K562 (cell line): ENCODE measurements around the gene TRIM38. TPM values are rescaled to one million over a fixed set of nuclear protein-coding genes. Genes with fewer than 3 reads are reported as not detected.
A peak's percentile ranks its signal among the peaks of the same experiment; 100 is the strongest.

ENCODE experiments used
- BACH1 ChIP-seq: fragments of 200-800 bp; sonication (Bioruptor generic); IDR thresholded peaks from 2 replicates; pipeline ENCODE4 v1.6.1; 2016; ENCODE audit warnings: missing genetic modification characterization, missing compliant biosample characterization
- BCL6 ChIP-seq: fragments of 250-450 bp; sonication (Bioruptor Pico); IDR thresholded peaks from 2 replicates; pipeline ENCODE4 v1.4.0; 2020
- C11orf30 ChIP-seq: fragments of 450-650 bp; IDR thresholded peaks from 2 replicates; pipeline ENCODE4 v1.6.1; 2016; ENCODE audit warnings: low read depth, mild to moderate bottlenecking
- EGR1 ChIP-seq: fragments of 450-650 bp; conservative IDR thresholded peaks from 2 replicates; pipeline ENCODE4 v1.6.1; 2017; ENCODE audit warnings: mild to moderate bottlenecking
- ELF1 ChIP-seq: fragments of 200-800 bp; sonication (Bioruptor generic); IDR thresholded peaks from 2 replicates; pipeline ENCODE4 v1.6.1; 2016; ENCODE audit warnings: missing genetic modification characterization, missing compliant biosample characterization
- ETV5 ChIP-seq: sonication (generic); formaldehyde crosslinking; IDR thresholded peaks from 2 replicates; pipeline ENCODE4 v1.4.0; 2020; ENCODE audit warnings: low read depth, mild to moderate bottlenecking, missing genetic modification reagents
- FUS ChIP-seq: fragments of 200-400 bp; formaldehyde crosslinking; optimal IDR thresholded peaks from 2 replicates; pipeline ENCODE3; 2017; ENCODE audit warnings: low read depth, low read length
- HDGF ChIP-seq: fragments of 450-650 bp; IDR thresholded peaks from 2 replicates; pipeline ENCODE4 v1.6.1; 2016
- HMG20A ChIP-seq: fragments of 450-650 bp; formaldehyde crosslinking; conservative IDR thresholded peaks from 2 replicates; pipeline ENCODE4 v1.4.0; 2020; ENCODE audit warnings: mild to moderate bottlenecking, mixed read lengths
- MEF2A ChIP-seq: IDR thresholded peaks from 2 replicates; pipeline ENCODE4 v1.6.1; 2011; ENCODE audit warnings: low read depth, mild to moderate bottlenecking, low read length, moderate library complexity; ENCODE audit not compliant: control insufficient read depth
- MTF1 ChIP-seq: fragments of 250-450 bp; sonication (Bioruptor Pico); IDR thresholded peaks from 2 replicates; pipeline ENCODE4 v1.9.0; 2021; ENCODE audit warnings: moderate library complexity, mild to moderate bottlenecking, inconsistent platforms, borderline replicate concordance
- RNF2 ChIP-seq: sonication (generic); IDR thresholded peaks from 2 replicates; pipeline ENCODE4 v1.6.1; 2016
- ZNF165 ChIP-seq: fragments of 250-450 bp; sonication (Bioruptor Pico); IDR thresholded peaks from 2 replicates; pipeline ENCODE4 v1.4.0; 2020; ENCODE audit warnings: borderline replicate concordance
- ZNF197 ChIP-seq: fragments of 200-800 bp; sonication (Bioruptor generic); IDR thresholded peaks from 2 replicates; pipeline ENCODE4 v1.6.1; 2016; ENCODE audit warnings: low read depth, missing genetic modification characterization, missing compliant biosample characterization
- ZNF57 ChIP-seq: fragments of 450-650 bp; formaldehyde crosslinking; IDR thresholded peaks from 2 replicates; pipeline ENCODE4 v1.4.0; 2020; ENCODE audit warnings: mild to moderate bottlenecking, moderate library complexity
- polyA plus RNA-seq, 8 experiments: library from polyadenylated mRNA; depleted of rRNA in 4 of 8; stranded (reverse) in 5 of 8; unstranded in 3 of 8; fragments of >200 nt; fragmentation: Nextera tagmentation in 2 of 8; fragmentation: Illumina TruSeq in 1 of 8; extraction: Ambion mirVana in 2 of 8; extraction: Trizol in 1 of 8; gene quantifications; 2 replicates each; pipeline versions ENCODE4 v1.2.1 to v1.2.3, GENCODE V29; 2011 to 2014; ENCODE audit warnings: inconsistent platforms in 1 of 8, missing spikeins in 1 of 8
- total RNA-seq, 7 experiments: library from RNA; depleted of rRNA in 6 of 7; stranded (reverse); fragments of >200 nt in 6 of 7; fragmentation: Illumina TruSeq in 2 of 7; extraction: Trizol in 2 of 7; gene quantifications; 2 replicates each; pipeline versions ENCODE4 v1.2.1 to v1.2.3, GENCODE V29; 2011 to 2021; ENCODE audit warnings: low replicate concordance in 1 of 7
- TF ChIP-seq, protein P1 (sequence below): sonication (generic); formaldehyde crosslinking; IDR thresholded peaks from 2 replicates; pipeline ENCODE4 v1.8.0; 2023; ENCODE audit warnings: mild to moderate bottlenecking, missing genetic modification reagents
- TF ChIP-seq, protein P2 (sequence below): sonication (generic); formaldehyde crosslinking; IDR thresholded peaks from 2 replicates; pipeline ENCODE4 v1.8.1; 2022; ENCODE audit warnings: missing genetic modification reagents
- TF ChIP-seq, protein P3 (sequence below), 2 experiments: fragments of 200-800 bp in 1 of 2; sonication (Bioruptor generic) in 1 of 2; sonication (generic) in 1 of 2; formaldehyde crosslinking in 1 of 2; IDR thresholded peaks in 1 of 2; conservative IDR thresholded peaks in 1 of 2; 2 replicates each; pipeline versions ENCODE4 v1.5.0 to v1.6.1; 2016 to 2020; ENCODE audit warnings: missing compliant biosample characterization in 1 of 2, missing genetic modification characterization in 1 of 2, missing genetic modification reagents in 1 of 2
- TF ChIP-seq, protein P4 (sequence below): sonication (generic); IDR thresholded peaks from 2 replicates; pipeline ENCODE4 v1.6.1; 2016

The TRIM38 gene
- total and polyA plus RNA-seq, 9 of the 15 experiments (the other 6 are each of a cell fraction or from before 2014, with no cell fraction given), result 1.7 to 6.7 (median 6.3) TPM

DNA sequence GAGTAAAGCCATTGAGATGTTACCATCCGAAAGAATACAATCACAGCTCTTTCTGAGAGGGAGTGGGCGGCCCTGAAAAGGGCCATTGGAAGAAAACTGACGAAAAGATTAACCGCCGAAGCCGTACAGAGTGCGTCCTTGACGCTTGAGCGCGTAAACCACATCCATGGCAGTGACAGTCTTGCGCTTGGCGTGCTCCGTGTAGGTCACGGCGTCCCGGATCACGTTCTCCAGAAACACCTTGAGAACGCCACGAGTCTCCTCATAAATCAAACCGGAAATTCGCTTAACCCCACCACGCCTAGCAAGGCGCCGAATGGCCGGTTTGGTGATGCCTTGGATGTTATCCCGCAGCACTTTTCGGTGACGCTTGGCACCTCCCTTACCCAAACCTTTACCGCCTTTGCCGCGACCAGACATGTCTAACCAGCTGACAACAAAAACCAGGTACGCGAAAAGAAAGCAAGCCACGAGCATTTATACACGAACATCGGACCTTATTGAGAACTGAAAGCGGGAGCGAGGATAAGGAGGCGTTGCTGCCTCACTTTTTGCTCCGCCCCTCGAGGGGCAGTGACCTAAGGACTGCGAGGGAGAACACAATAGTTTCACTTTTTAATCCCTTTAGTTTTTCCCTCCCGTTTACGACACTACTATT lies 64.4 kb downstream of the TRIM38 start (continued):
- TF ChIP-seq, protein P1, sequence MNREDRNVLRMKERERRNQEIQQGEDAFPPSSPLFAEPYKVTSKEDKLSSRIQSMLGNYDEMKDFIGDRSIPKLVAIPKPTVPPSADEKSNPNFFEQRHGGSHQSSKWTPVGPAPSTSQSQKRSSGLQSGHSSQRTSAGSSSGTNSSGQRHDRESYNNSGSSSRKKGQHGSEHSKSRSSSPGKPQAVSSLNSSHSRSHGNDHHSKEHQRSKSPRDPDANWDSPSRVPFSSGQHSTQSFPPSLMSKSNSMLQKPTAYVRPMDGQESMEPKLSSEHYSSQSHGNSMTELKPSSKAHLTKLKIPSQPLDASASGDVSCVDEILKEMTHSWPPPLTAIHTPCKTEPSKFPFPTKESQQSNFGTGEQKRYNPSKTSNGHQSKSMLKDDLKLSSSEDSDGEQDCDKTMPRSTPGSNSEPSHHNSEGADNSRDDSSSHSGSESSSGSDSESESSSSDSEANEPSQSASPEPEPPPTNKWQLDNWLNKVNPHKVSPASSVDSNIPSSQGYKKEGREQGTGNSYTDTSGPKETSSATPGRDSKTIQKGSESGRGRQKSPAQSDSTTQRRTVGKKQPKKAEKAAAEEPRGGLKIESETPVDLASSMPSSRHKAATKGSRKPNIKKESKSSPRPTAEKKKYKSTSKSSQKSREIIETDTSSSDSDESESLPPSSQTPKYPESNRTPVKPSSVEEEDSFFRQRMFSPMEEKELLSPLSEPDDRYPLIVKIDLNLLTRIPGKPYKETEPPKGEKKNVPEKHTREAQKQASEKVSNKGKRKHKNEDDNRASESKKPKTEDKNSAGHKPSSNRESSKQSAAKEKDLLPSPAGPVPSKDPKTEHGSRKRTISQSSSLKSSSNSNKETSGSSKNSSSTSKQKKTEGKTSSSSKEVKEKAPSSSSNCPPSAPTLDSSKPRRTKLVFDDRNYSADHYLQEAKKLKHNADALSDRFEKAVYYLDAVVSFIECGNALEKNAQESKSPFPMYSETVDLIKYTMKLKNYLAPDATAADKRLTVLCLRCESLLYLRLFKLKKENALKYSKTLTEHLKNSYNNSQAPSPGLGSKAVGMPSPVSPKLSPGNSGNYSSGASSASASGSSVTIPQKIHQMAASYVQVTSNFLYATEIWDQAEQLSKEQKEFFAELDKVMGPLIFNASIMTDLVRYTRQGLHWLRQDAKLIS, result peak; percentile 100
- TF ChIP-seq ZNF165 (CRISPR knock-in tag) (no peak), FUS (no peak), ZNF197 (CRISPR knock-in tag) (no peak), HDGF (no peak), RNF2 (peak; percentile 98), ETV5 (peak; percentile 84), ELF1 (tag) (no peak), C11orf30 (no peak; the same call in 1 of the 2 replicates), MTF1 (CRISPR knock-in tag) (no peak), HMG20A (CRISPR knock-in tag) (no peak), BACH1 (tag) (no peak), ZNF57 (CRISPR knock-in tag) (no peak), EGR1 (peak; percentile 51; the same call in 1 of the 2 replicates), BCL6 (no peak), MEF2A (0 out of 2 replicates have a peak, but pooled peaks have one; percentile 33)
- TF ChIP-seq, protein P2, sequence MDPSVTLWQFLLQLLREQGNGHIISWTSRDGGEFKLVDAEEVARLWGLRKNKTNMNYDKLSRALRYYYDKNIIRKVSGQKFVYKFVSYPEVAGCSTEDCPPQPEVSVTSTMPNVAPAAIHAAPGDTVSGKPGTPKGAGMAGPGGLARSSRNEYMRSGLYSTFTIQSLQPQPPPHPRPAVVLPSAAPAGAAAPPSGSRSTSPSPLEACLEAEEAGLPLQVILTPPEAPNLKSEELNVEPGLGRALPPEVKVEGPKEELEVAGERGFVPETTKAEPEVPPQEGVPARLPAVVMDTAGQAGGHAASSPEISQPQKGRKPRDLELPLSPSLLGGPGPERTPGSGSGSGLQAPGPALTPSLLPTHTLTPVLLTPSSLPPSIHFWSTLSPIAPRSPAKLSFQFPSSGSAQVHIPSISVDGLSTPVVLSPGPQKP (CRISPR knock-in tag), result no peak
- TF ChIP-seq, protein P3, sequence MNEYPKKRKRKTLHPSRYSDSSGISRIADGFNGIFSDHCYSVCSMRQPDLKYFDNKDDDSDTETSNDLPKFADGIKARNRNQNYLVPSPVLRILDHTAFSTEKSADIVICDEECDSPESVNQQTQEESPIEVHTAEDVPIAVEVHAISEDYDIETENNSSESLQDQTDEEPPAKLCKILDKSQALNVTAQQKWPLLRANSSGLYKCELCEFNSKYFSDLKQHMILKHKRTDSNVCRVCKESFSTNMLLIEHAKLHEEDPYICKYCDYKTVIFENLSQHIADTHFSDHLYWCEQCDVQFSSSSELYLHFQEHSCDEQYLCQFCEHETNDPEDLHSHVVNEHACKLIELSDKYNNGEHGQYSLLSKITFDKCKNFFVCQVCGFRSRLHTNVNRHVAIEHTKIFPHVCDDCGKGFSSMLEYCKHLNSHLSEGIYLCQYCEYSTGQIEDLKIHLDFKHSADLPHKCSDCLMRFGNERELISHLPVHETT (CRISPR knock-in tag; conservative IDR thresholded peaks at IDR 0.05 in 1 of 2, IDR thresholded peaks at IDR 0.05 in 1 of 2), result peak in 1 of 2 experiments; percentile 76; a peak in 1 of 4 replicates
- TF ChIP-seq, protein P4, sequence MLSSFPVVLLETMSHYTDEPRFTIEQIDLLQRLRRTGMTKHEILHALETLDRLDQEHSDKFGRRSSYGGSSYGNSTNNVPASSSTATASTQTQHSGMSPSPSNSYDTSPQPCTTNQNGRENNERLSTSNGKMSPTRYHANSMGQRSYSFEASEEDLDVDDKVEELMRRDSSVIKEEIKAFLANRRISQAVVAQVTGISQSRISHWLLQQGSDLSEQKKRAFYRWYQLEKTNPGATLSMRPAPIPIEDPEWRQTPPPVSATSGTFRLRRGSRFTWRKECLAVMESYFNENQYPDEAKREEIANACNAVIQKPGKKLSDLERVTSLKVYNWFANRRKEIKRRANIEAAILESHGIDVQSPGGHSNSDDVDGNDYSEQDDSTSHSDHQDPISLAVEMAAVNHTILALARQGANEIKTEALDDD, result peak; percentile 84
